Activated CD8-positive, alpha-beta T cell treated with anti-CD3 and anti-CD28 coated beads for 36 hours (primary cell): ENCODE measurements around the gene HJURP. TPM values are rescaled to one million over a fixed set of nuclear protein-coding genes. Genes with fewer than 3 reads are reported as not detected.

Source experiments
- ATAC-seq: fragments of 200-7000 bp; cut with Tn5 transposase; one replicate; pipeline ENCODE4 v1.10.0; 2021; ENCODE audit warnings: mild to moderate bottlenecking, moderate library complexity
- CTCF ChIA-PET: fragments of 350-600 bp; sonication (Branson Sonifier 250); formaldehyde crosslinking; loops from one replicate; lab custom pipeline; 2021; ENCODE audit warnings: antibody characterized with exemption; lab: Charles Lee
- POLR2A ChIA-PET: fragments of 350-600 bp; sonication (Branson Sonifier 250); formaldehyde crosslinking; loops from one replicate; lab custom pipeline; 2021; ENCODE audit warnings: antibody characterized with exemption; lab: Charles Lee
- DNase-seq: peaks from one replicate; pipeline ENCODE4 v3.0.0-alpha.2; 2020
- H3K27ac Mint-ChIP-seq: one replicate; pipeline ENCODE4 v1.8.0; 2021; ENCODE audit warnings: mild to moderate bottlenecking, mixed read lengths
- H3K27me3 Mint-ChIP-seq: one replicate; pipeline ENCODE4 v1.8.0; 2021; ENCODE audit warnings: mixed read lengths
- H3K36me3 Mint-ChIP-seq: one replicate; pipeline ENCODE4 v1.8.0; 2021; ENCODE audit warnings: low read depth, mixed read lengths
- H3K4me1 Mint-ChIP-seq: one replicate; pipeline ENCODE4 v1.8.0; 2021; ENCODE audit warnings: low read depth, mixed read lengths
- H3K4me3 Mint-ChIP-seq: one replicate; pipeline ENCODE4 v1.8.0; 2021; ENCODE audit warnings: mild to moderate bottlenecking, moderate library complexity, mixed read lengths
- H3K9me3 Mint-ChIP-seq: one replicate; pipeline ENCODE4 v1.8.0; 2021; ENCODE audit warnings: mixed read lengths
- CTCF ChIP-seq: fragments of 200-600 bp; IDR thresholded peaks from one replicate; pipeline ENCODE4 v1.8.0; 2022; ENCODE audit warnings: antibody characterized with exemption, mild to moderate bottlenecking
- intact Hi-C: fragments of 100-400 bp; cut with micrococcal nuclease; formaldehyde crosslinking; loops from one replicate; pipeline ENCODE4 v1.10.0; 2022
- total RNA-seq, 2 experiments: library from RNA; stranded (reverse); gene quantifications; one replicate each; pipeline ENCODE4 v1.2.3, GENCODE V29; 2021

HJURP gene
- total RNA-seq, 2 experiments from 2014 or later, result 79.8 to 83.6 TPM

- Mint-ChIP-seq H3K27ac (no peak overlapping the region), H3K9me3 (no peaks in the 10 kb centered on the region), H3K36me3 (no peaks in the 10 kb centered on the region), H3K4me3 (no peak overlapping the region), H3K4me1 (no peaks in the 10 kb centered on the region), H3K27me3 (peaks cover 1% of the 10 kb centered on the region)
- intact Hi-C loops, result no loop called here
- no peak for TF ChIP-seq CTCF
- POLR2A ChIA-PET, result no interaction called here
- DNase-seq (no peak), ATAC-seq (no peak)
- CTCF ChIA-PET, result no interaction called here
These were observed 36.9 kb downstream of the HJURP start for GRCh38 chr2:233817361-233817911.

- intact Hi-C loops, result no loop called here
- no peak overlapping the region for H3K27ac Mint-ChIP-seq
These were observed 37.6 kb downstream of the HJURP start for GRCh38 chr2:233816771-233817170.

GRCh38 chr2:233816334-233816733, 38.0 kb downstream of the HJURP start:
- TF ChIP-seq CTCF, result no peak
- H3K4me1 Mint-ChIP-seq, result no peaks in the 10 kb centered on the region
- peaks cover 1% of the 10 kb centered on the region for H3K27me3 Mint-ChIP-seq
- no peaks in the 10 kb centered on the region for H3K36me3 Mint-ChIP-seq
- intact Hi-C loops, result no loop called here
- POLR2A ChIA-PET, result no interaction called here
- no peaks in the 10 kb centered on the region for H3K9me3 Mint-ChIP-seq
- DNase-seq (no peak), ATAC-seq (no peak)
- no peak overlapping the region for H3K27ac Mint-ChIP-seq
- CTCF ChIA-PET, result no interaction called here
- H3K4me3 Mint-ChIP-seq, result no peak overlapping the region

More at GRCh38 chr2:233816771-233817170, 37.6 kb downstream of the HJURP start:
- Mint-ChIP-seq H3K4me3 (no peak overlapping the region), H3K36me3 (no peaks in the 10 kb centered on the region), H3K9me3 (no peaks in the 10 kb centered on the region), H3K4me1 (no peaks in the 10 kb centered on the region), H3K27me3 (peaks cover 1% of the 10 kb centered on the region)
- ATAC-seq (no peak), DNase-seq (no peak)
- POLR2A ChIA-PET, result no interaction called here
- TF ChIP-seq CTCF, result no peak
- CTCF ChIA-PET, result no interaction called here

- Mint-ChIP-seq H3K36me3 (no peaks in the 10 kb centered on the region), H3K27me3 (peaks cover 1% of the 10 kb centered on the region), H3K9me3 (no peaks in the 10 kb centered on the region), H3K4me3 (no peak overlapping the region), H3K27ac (no peak overlapping the region), H3K4me1 (no peaks in the 10 kb centered on the region)
- TF ChIP-seq CTCF, result no peak
- intact Hi-C loops, result no loop called here
- ChIA-PET POLR2A (no interaction called here), CTCF (no interaction called here)
- DNase-seq (no peak), ATAC-seq (no peak)
These were observed 38.5 kb downstream of the HJURP start for GRCh38 chr2:233815861-233816260.

- no peak overlapping the region for H3K27ac Mint-ChIP-seq
- no peaks in the 10 kb centered on the region for H3K4me1 Mint-ChIP-seq
- ATAC-seq (peak; percentile 45), DNase-seq (no peak)
- intact Hi-C loops, result no loop called here
- TF ChIP-seq CTCF, result no peak
- H3K4me3 Mint-ChIP-seq, result no peak overlapping the region
- ChIA-PET CTCF (interaction anchor here (1.1 kb wide), 1 partner anchor 43 kb away, joined by 3 read pairs; no protein-coding TSS in a partner anchor), POLR2A (no interaction called here)
- peaks cover 3% of the 10 kb centered on the region for H3K27me3 Mint-ChIP-seq
- no peaks in the 10 kb centered on the region for H3K36me3 Mint-ChIP-seq
- H3K9me3 Mint-ChIP-seq, result no peaks in the 10 kb centered on the region
These were observed 40.1 kb downstream of the HJURP start for GRCh38 chr2:233814056-233814835.
